ENCODE results near the gene CYBRD1.

The CYBRD1 gene

DNA sequence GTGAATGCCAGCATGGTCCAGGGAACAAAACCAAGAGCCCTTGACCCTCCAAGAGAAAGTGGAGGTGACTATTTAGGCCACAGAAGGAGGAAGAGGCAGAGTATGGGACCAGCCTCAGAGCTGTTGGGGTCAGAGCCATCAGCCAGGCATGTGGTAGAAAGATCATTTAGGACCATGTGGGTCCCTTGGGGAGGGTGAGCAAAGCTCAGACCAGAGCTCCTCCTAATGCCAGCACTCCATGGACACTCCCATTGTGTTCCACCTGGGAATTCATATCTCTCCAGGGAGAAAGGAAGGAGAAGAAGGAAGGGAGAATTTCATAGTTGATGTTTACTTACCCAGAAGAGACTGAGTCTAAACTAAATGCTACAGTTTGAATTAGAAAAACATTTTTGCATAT, 73.2 kb downstream of the CYBRD1 start:
- in situ Hi-C loops (cut with HindIII; ENCODE audit: low sequenced_read_pairs): no loop called here

DNA sequence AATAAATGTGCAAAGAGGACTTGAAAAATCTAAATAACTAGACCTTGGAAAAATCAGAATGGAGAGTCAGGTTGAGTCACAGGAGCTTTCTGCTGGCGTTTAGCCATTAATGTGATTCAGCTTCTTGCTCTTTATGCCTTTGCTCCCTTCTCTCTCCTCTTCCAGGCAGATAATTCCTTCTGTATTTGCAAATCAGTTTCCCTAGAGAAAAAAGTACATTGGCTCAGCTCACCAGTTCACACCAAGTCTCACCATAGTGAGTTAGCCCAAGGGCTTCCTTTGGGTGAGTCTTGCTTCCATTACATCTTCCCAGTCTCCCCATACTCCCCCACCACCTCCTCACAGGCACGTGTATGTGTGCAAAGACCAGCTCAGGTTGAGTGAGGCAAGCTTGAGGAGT, 73.6 kb downstream of the CYBRD1 start:
- in situ Hi-C loops (cut with HindIII; ENCODE audit: low sequenced_read_pairs): no loop called here

DNA sequence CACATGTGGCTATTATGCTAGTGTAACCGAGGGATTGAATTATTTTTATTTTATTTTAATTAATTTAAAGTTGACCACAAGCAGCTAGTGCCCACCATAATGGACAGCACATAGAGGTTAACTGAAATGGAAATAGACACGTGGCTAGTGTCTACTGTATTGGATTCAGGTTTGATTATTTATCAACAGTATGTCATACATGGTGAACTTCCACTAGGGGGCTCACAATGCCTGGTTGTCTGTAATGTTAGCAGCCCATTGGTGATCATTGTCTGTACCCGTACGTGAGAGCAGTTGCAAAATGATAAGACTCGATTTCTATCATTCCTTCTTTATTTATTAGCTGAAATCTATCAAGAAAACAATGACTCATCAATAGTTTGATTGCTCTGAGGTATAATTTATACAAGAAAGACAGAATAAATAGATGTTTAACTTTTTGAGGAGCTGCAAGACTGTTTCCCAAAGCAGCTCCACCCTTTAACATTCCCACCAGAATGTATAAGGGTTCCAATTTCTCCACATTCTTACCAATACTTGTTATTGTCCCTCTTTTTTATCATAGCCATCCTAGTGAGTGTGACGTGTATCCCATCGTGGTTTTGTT, 76.5 kb downstream of the CYBRD1 start:
- in situ Hi-C loops (cut with HindIII; ENCODE audit: low sequenced_read_pairs): no loop called here

DNA sequence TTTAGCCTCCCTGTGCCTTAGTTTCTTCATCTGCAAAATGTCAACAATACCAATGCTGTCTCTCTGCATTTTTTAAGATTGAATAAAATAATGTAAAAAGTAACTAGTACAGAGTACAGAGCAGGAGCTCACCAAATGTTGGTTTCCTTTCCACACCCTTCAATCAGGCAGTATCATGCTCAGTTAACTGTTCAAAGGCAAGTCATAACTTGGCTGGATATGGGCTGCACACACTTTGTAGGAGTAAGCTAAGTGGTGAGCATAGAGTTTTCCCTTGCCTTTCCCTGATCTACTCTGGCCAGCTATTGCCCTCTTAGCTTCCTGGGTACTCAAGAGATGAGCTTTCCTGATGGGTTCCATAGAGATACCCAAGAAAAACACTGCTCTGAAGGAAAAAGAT, 77.9 kb downstream of the CYBRD1 start:
- in situ Hi-C loops (cut with HindIII; ENCODE audit: low sequenced_read_pairs): no loop called here

DNA sequence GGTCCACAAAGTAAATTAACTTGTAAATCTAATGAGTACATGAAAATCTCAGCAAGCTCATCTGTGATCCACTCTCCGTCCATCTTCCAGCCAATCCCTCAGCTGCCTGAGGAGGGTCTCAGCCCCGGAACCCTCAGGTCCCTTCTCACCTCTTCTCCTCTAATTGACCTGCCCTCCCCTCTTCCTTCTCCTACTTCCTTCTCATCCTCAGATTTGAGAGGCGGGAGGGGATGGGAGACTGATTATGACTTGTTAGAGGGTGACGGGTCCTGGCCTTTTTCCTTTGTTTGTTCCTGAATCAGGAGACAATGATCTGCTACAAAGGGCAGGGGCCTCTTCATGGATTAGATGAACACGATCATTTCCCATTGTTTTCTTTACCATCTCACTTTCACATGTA, 80.1 kb downstream of the CYBRD1 start:
- in situ Hi-C loops (cut with HindIII; ENCODE audit: low sequenced_read_pairs): no loop called here

Data from endothelial cell of hepatic sinusoid (primary cell).